ENCODE results near the gene FUS. TPM values are rescaled to one million over a fixed set of nuclear protein-coding genes. Genes with fewer than 3 reads are reported as not detected.

FUS gene
- total RNA-seq, 2 donors from 2014 or later: 48.6 to 87.5 TPM

GRCh38 chr16:31216422-31217135, 36.6 kb downstream of the FUS start, which contains the start of gene PYDC1:
Gene PYDC1 (minus strand): TSS chr16:31217135. CDS start chr16:31217028, 107 bp downstream.
- no peak within 1 kb of the TSS for H3K4me3 ChIP-seq
- no peaks in the 10 kb centered on the region for H3K27me3 ChIP-seq (replicated peaks; ENCODE audit: insufficient read depth)
- intact Hi-C loops (cut with DNase I): no loop called here
- no peak for TF ChIP-seq POLR2A (IDR thresholded peaks at IDR 0.05)
- no peak for TF ChIP-seq CTCF (IDR thresholded peaks at IDR 0.05)
- no peak for TF ChIP-seq POLR2AphosphoS5 (IDR thresholded peaks at IDR 0.05)
- H3K36me3 ChIP-seq: no peaks in the 10 kb centered on the region
- 3% methylated on average over 52 of the region's 52 CpGs for WGBS
- DNase-seq (ENCODE audit: low spot score): no peak
- H3K4me1 ChIP-seq (replicated peaks): peaks cover 15% of the 10 kb centered on the region
- H3K27ac ChIP-seq: no peak within 1 kb of the TSS
- H3K9me3 ChIP-seq: no peaks in the 10 kb centered on the region

DNA sequence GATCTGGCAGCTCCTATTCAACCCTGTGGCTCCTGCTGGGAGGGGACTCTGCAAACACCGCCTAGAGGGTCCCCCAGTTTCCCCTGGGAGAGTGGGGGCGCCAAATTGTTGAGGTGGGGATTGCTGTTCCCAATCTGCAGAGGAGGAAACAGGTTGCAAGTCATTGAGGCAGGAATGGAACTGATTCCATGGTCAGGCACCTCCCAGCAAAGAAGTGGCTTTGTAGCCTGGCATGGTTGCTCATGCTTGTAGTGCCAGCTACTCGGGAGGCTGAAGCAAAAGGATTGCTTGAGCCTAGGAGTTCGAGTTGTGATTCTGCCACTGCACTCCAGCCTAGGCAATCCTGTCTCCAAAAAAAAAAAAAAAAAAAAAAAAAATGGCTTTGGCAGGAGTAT, 37.2 kb downstream of the FUS start:
- Histone ChIP-seq H3K27ac (no peak overlapping the region), H3K4me3 (no peak overlapping the region), H3K36me3 (no peaks in the 10 kb centered on the region), H3K4me1 (replicated peaks) (peaks cover 15% of the 10 kb centered on the region), H3K27me3 (replicated peaks; ENCODE audit: insufficient read depth) (peaks cover 2% of the 10 kb centered on the region), H3K9me3 (no peaks in the 10 kb centered on the region)
- DNase-seq (ENCODE audit: low spot score): no peak
- 21% methylated on average over 4 of the region's 4 CpGs for WGBS
- TF ChIP-seq POLR2AphosphoS5 (IDR thresholded peaks at IDR 0.05) (no peak), CTCF (IDR thresholded peaks at IDR 0.05) (no peak), POLR2A (IDR thresholded peaks at IDR 0.05) (no peak)
- intact Hi-C loops (cut with DNase I): no loop called here

- 86% methylated on average over 14 of the region's 15 CpGs for WGBS
- TF ChIP-seq POLR2AphosphoS5 (IDR thresholded peaks at IDR 0.05) (no peak), CTCF (IDR thresholded peaks at IDR 0.05) (no peak), POLR2A (IDR thresholded peaks at IDR 0.05) (no peak)
- Histone ChIP-seq H3K9me3 (no peaks in the 10 kb centered on the region), H3K27me3 (replicated peaks; ENCODE audit: insufficient read depth) (peaks cover 2% of the 10 kb centered on the region), H3K27ac (no peak overlapping the region), H3K4me3 (no peak overlapping the region), H3K4me1 (replicated peaks) (peaks cover 15% of the 10 kb centered on the region), H3K36me3 (no peaks in the 10 kb centered on the region)
- intact Hi-C loops (cut with DNase I): no loop called here
- no peak for DNase-seq (ENCODE audit: low spot score)
Measured at GRCh38 chr16:31219154-31219741, 39.3 kb downstream of the FUS start.

GRCh38 chr16:31221357-31222160, 41.6 kb downstream of the FUS start:
- H3K27me3 ChIP-seq (replicated peaks; ENCODE audit: insufficient read depth): peaks cover 2% of the 10 kb centered on the region
- no peak overlapping the region for H3K27ac ChIP-seq
- 60% methylated on average over 12 of the region's 12 CpGs for WGBS
- DNase-seq (ENCODE audit: low spot score): no peak
- no peaks in the 10 kb centered on the region for H3K36me3 ChIP-seq
- TF ChIP-seq POLR2AphosphoS5 (IDR thresholded peaks at IDR 0.05) (no peak), CTCF (IDR thresholded peaks at IDR 0.05) (no peak)
- no peak overlapping the region for H3K4me3 ChIP-seq
- H3K4me1 ChIP-seq (replicated peaks): peaks cover 1% of the 10 kb centered on the region
- H3K9me3 ChIP-seq: no peaks in the 10 kb centered on the region
- intact Hi-C loops (cut with DNase I): no loop called here

Measured in prostate gland (tissue), 2 donors.